Gastrocnemius medialis (tissue), 4 donors: ENCODE measurements around the gene FOXL2NB. TPM values are rescaled to one million over a fixed set of nuclear protein-coding genes. Genes with fewer than 3 reads are reported as not detected.
A peak's percentile ranks its signal among the peaks of the same experiment; 100 is the strongest.

ENCODE experiments used
- ATAC-seq, 2 donors: fragments of 150-250 bp; one replicate each; pipeline ENCODE4 v1.9.1; 2016
- DNase-seq, 2 donors: peaks; one replicate each; pipeline ENCODE4 v3.0.0-alpha.2; 2019
- H3K27ac ChIP-seq, 4 donors: fragments of 200-600 bp; sonication (generic); 1 replicate in 1 of 4; 2 replicates in 3 of 4; pipeline ENCODE4 v1.5.1; 2016 to 2018; ENCODE audit warnings: mild to moderate bottlenecking in 2 of 4, moderate library complexity in 1 of 4
- H3K27me3 ChIP-seq, 3 donors: fragments of 200-600 bp; sonication (generic) in 2 of 3; 1 replicate in 1 of 3; 2 replicates in 2 of 3; pipeline versions ENCODE4 v1.5.1 to v1.6.0; 2016 to 2019; ENCODE audit warnings: mild to moderate bottlenecking in 1 of 3, moderate library complexity in 1 of 3
- H3K36me3 ChIP-seq, 2 donors: fragments of 200-600 bp; sonication (generic) in 1 of 2; one replicate each; pipeline ENCODE4 v1.5.1; 2017 to 2018
- H3K4me1 ChIP-seq, 2 donors: fragments of 200-600 bp; sonication (generic) in 1 of 2; one replicate each; pipeline ENCODE4 v1.5.1; 2016 to 2017; ENCODE audit warnings: mild to moderate bottlenecking in 2 of 2
- H3K4me3 ChIP-seq, 4 donors: fragments of 200-600 bp; sonication (generic) in 3 of 4; 1 replicate in 1 of 4; 2 replicates in 3 of 4; pipeline ENCODE4 v1.5.1; 2016 to 2019; ENCODE audit warnings: mild to moderate bottlenecking in 2 of 4
- H3K9me3 ChIP-seq, 3 donors: fragments of 200-600 bp; sonication (generic) in 2 of 3; 1 replicate in 1 of 3; 2 replicates in 2 of 3; pipeline ENCODE4 v1.5.1; 2016 to 2019
- POLR2A ChIP-seq, 2 donors: fragments of 450-650 bp; IDR thresholded peaks; one replicate each; pipeline ENCODE4 v1.6.1; 2017; ENCODE audit warnings: antibody characterized with exemption in 2 of 2, mild to moderate bottlenecking in 2 of 2, moderate library complexity in 2 of 2
- in situ Hi-C, 4 donors: fragments of 200-750 bp; cut with MboI; loops; one replicate each; pipeline versions ENCODE4 v1.15.0 to v1.8.0; 2017; ENCODE audit warnings: low sequenced_read_pairs in 4 of 4
- intact Hi-C: fragments of 100-400 bp; cut with DNase I; formaldehyde crosslinking; loops from one replicate; pipeline ENCODE4 v1.15.1; 2023; ENCODE audit warnings: low total_unique reads
- total RNA-seq, 4 donors: library from RNA; depleted of rRNA; stranded (reverse); fragments of >200 nt; gene quantifications; one replicate each; pipeline versions ENCODE4 v1.1.0 to v1.2.3, GENCODE V29; 2016
- TF ChIP-seq, protein P1 (sequence below), 5 experiments: fragments of 450-650 bp in 3 of 5; fragments of 200-600 bp in 2 of 5; sonication (generic) in 2 of 5; IDR thresholded peaks in 4 of 5; conservative IDR thresholded peaks in 1 of 5; 1 replicate in 4 of 5; 2 replicates in 1 of 5; pipeline ENCODE4 v1.5.1; 2016 to 2019; ENCODE audit warnings: antibody characterized with exemption in 5 of 5, mild to moderate bottlenecking in 3 of 5, moderate library complexity in 3 of 5

Gene FOXL2NB
- total RNA-seq, 4 donors from 2014 or later, result not detected

- Histone ChIP-seq H3K27me3 (peaks cover 96 to 98% (median 97%) of the 10 kb centered on the region in 3 donors), H3K4me3 (peak overlapping the region in 1 of 4 donors; percentile 48), H3K36me3 (no peaks in the 10 kb centered on the region), H3K27ac (no peak overlapping the region), H3K9me3 (no peaks in the 10 kb centered on the region), H3K4me1 (peaks cover 13 to 24% of the 10 kb centered on the region in 2 donors)
- TF ChIP-seq, protein P1, sequence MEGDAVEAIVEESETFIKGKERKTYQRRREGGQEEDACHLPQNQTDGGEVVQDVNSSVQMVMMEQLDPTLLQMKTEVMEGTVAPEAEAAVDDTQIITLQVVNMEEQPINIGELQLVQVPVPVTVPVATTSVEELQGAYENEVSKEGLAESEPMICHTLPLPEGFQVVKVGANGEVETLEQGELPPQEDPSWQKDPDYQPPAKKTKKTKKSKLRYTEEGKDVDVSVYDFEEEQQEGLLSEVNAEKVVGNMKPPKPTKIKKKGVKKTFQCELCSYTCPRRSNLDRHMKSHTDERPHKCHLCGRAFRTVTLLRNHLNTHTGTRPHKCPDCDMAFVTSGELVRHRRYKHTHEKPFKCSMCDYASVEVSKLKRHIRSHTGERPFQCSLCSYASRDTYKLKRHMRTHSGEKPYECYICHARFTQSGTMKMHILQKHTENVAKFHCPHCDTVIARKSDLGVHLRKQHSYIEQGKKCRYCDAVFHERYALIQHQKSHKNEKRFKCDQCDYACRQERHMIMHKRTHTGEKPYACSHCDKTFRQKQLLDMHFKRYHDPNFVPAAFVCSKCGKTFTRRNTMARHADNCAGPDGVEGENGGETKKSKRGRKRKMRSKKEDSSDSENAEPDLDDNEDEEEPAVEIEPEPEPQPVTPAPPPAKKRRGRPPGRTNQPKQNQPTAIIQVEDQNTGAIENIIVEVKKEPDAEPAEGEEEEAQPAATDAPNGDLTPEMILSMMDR (IDR thresholded peaks at IDR 0.05 in 4 of 5, conservative IDR thresholded peaks at IDR 0.05 in 1 of 5), result no peak
- TF ChIP-seq POLR2A (IDR thresholded peaks at IDR 0.05), result no peak
- in situ Hi-C loops, result loop anchor here in 3 of 4 donors (25.0 kb wide), 2 partner anchors 368 to 393 kb away; partner anchors contain the start of gene MRPS22 (in 2 of the 3)
- no peak for ATAC-seq
- intact Hi-C loops, result no loop called here
- no peak for DNase-seq
These were observed 3.0 kb upstream of the FOXL2NB start for GRCh38 chr3:138943724-138944653.

GRCh38 chr3:138944654-138944928 is 2.4 kb upstream of the FOXL2NB start:
- intact Hi-C loops, result no loop called here

GRCh38 chr3:138944929-138945708 is 1.9 kb upstream of the FOXL2NB start:
- H3K36me3 ChIP-seq, result no peaks in the 10 kb centered on the region
- no peak overlapping the region for H3K27ac ChIP-seq
- no peak for DNase-seq
- no peaks in the 10 kb centered on the region for H3K9me3 ChIP-seq
- no peak for ATAC-seq
- peaks cover 96 to 98% (median 97%) of the 10 kb centered on the region in 3 donors for H3K27me3 ChIP-seq
- TF ChIP-seq POLR2A (IDR thresholded peaks at IDR 0.05), result no peak
- TF ChIP-seq, protein P1 (IDR thresholded peaks at IDR 0.05 in 4 of 5, conservative IDR thresholded peaks at IDR 0.05 in 1 of 5), result no peak
- intact Hi-C loops, result no loop called here
- peak overlapping the region; percentile 5 to 48 (median 25) for H3K4me3 ChIP-seq
- in situ Hi-C loops, result loop anchor here in 3 of 4 donors (25.0 kb wide), 2 partner anchors 367 to 392 kb away; partner anchors contain the start of gene MRPS22 (in 2 of the 3)
- peaks cover 15 to 21% of the 10 kb centered on the region in 2 donors for H3K4me1 ChIP-seq

More at GRCh38 chr3:138944654-138944928, 2.4 kb upstream of the FOXL2NB start:
- in situ Hi-C loops, result loop anchor here in 3 of 4 donors (25.0 kb wide), 2 partner anchors 368 to 393 kb away; partner anchors contain the start of gene MRPS22 (in 2 of the 3)
- peaks cover 9 to 18% of the 10 kb centered on the region in 2 donors for H3K4me1 ChIP-seq
- H3K27me3 ChIP-seq, result peaks cover 96 to 98% (median 97%) of the 10 kb centered on the region in 3 donors
- DNase-seq (no peak), ATAC-seq (no peak)
- H3K9me3 ChIP-seq, result no peaks in the 10 kb centered on the region
- H3K36me3 ChIP-seq, result no peaks in the 10 kb centered on the region
- H3K27ac ChIP-seq, result no peak overlapping the region
- peak overlapping the region in 3 of 4 donors; percentile 24 to 48 (median 26) for H3K4me3 ChIP-seq
- TF ChIP-seq POLR2A (IDR thresholded peaks at IDR 0.05), result no peak
- TF ChIP-seq, protein P1 (IDR thresholded peaks at IDR 0.05 in 4 of 5, conservative IDR thresholded peaks at IDR 0.05 in 1 of 5), result no peak

GRCh38 chr3:138945709-138946662 is 1.0 kb upstream of the FOXL2NB start:
- TF ChIP-seq, protein P1 (IDR thresholded peaks at IDR 0.05 in 4 of 5, conservative IDR thresholded peaks at IDR 0.05 in 1 of 5), result peak in 2 of 5 experiments; percentile 10 to 22
- no peak for TF ChIP-seq POLR2A (IDR thresholded peaks at IDR 0.05)
- Histone ChIP-seq H3K4me1 (peaks cover 17 to 25% of the 10 kb centered on the region in 2 donors), H3K27ac (no peak overlapping the region), H3K36me3 (no peaks in the 10 kb centered on the region), H3K4me3 (peak overlapping the region; percentile 49 to 56 (median 52)), H3K9me3 (no peaks in the 10 kb centered on the region), H3K27me3 (peaks cover 96 to 98% (median 96%) of the 10 kb centered on the region in 3 donors)
- peak; percentile 36 to 59 for ATAC-seq
- no peak for DNase-seq
- in situ Hi-C loops, result loop anchor here in 3 of 4 donors (25.0 kb wide), 2 partner anchors 366 to 391 kb away; partner anchors contain the start of gene MRPS22 (in 2 of the 3)
- intact Hi-C loops, result no loop called here
